ENCODE results near the gene CXCL14.

GRCh38 chr5:135625486-135625885, 46.7 kb upstream of the CXCL14 start:
- TF ChIP-seq CEBPB (IDR thresholded peaks at IDR 0.05; ENCODE audit: low read depth): no peak
- TF ChIP-seq CTCF (IDR thresholded peaks at IDR 0.05 in 2 of 3, conservative IDR thresholded peaks at IDR 0.05 in 1 of 3; ENCODE audit: borderline replicate concordance in 1 of 3, insufficient read depth in 1 of 3, low read depth in 2 of 3, low read length in 2 of 3): no peak
- TF ChIP-seq EZH2 (IDR thresholded peaks at IDR 0.05): no peak
- no peak for TF ChIP-seq RAD21 (IDR thresholded peaks at IDR 0.05; ENCODE audit: low read depth)
- no peak for TF ChIP-seq POLR2A (IDR thresholded peaks at IDR 0.05; ENCODE audit: borderline replicate concordance, extremely low read depth, insufficient read depth, insufficient read length)
- TF ChIP-seq TCF7L2 (IDR thresholded peaks at IDR 0.05; ENCODE audit: borderline replicate concordance, extremely low read depth, insufficient read depth, insufficient read length): no peak
- TF ChIP-seq ZFX (IDR thresholded peaks at IDR 0.05): no peak
- no peak for TF ChIP-seq ATF3 (IDR thresholded peaks at IDR 0.05)
